Amygdala (tissue), 56 donors: Measurements from ENCODE around the gene BMERB1.

Experiments
- DNase-seq, 56 donors: peaks; one replicate each; lab custom pipeline; 2025; lab: John Stamatoyannopoulos, UW

The BMERB1 gene

GRCh38 chr16:15581127-15581815 is 146.9 kb downstream of the BMERB1 start:
- no peak for DNase-seq

- DNase-seq, result no peak
Measured at GRCh38 chr16:15583526-15583925, 149.1 kb downstream of the BMERB1 start.

- no peak for DNase-seq
Measured at GRCh38 chr16:15585956-15586355, 151.6 kb downstream of the BMERB1 start.

- DNase-seq, result no peak
Measured at GRCh38 chr16:15586716-15587115, 152.3 kb downstream of the BMERB1 start.

GRCh38 chr16:15587152-15587825 is 152.9 kb downstream of the BMERB1 start:
- no peak for DNase-seq

GRCh38 chr16:15592324-15592723 is 157.9 kb downstream of the BMERB1 start:
- DNase-seq, result no peak

GRCh38 chr16:15593235-15593634 is 158.8 kb downstream of the BMERB1 start:
- DNase-seq, result no peak

GRCh38 chr16:15594711-15595320 is 160.4 kb downstream of the BMERB1 start:
- DNase-seq, result no peak

GRCh38 chr16:15597135-15597534 is 162.7 kb downstream of the BMERB1 start:
- DNase-seq, result no peak

GRCh38 chr16:15597822-15598647 is 163.6 kb downstream of the BMERB1 start:
- peak in 2 of 56 donors; percentile 7 to 10 for DNase-seq

- DNase-seq, result no peak
Measured at GRCh38 chr16:15598648-15599190, 164.3 kb downstream of the BMERB1 start.

- no peak for DNase-seq
Measured at GRCh38 chr16:15599303-15600070, 165.1 kb downstream of the BMERB1 start.

- DNase-seq, result no peak
Measured at GRCh38 chr16:15601212-15601879, 167.0 kb downstream of the BMERB1 start.

GRCh38 chr16:15602285-15603044 is 168.1 kb downstream of the BMERB1 start:
- DNase-seq, result no peak

GRCh38 chr16:15604460-15605440 is 170.4 kb downstream of the BMERB1 start:
- peak in 31 of 56 donors; percentile 4 to 55 (median 34) for DNase-seq

GRCh38 chr16:15605839-15606517 is 171.6 kb downstream of the BMERB1 start:
- no peak for DNase-seq
